Body of pancreas (tissue), 4 donors: ENCODE results near the gene SLC7A8. TPM values are rescaled to one million over a fixed set of nuclear protein-coding genes. Genes with fewer than 3 reads are reported as not detected.

Experiments
- ATAC-seq: fragments of 150-250 bp; one replicate; pipeline ENCODE4 v1.9.1; 2016
- DNase-seq, 4 donors: peaks; one replicate each; pipeline ENCODE4 v3.0.0-alpha.2; 2019
- H3K27ac ChIP-seq, 4 donors: fragments of 200-600 bp; sonication (generic); 1 replicate in 3 of 4; 2 replicates in 1 of 4; pipeline versions ENCODE4 v1.5.1 to v1.6.1; 2016 to 2019; ENCODE audit warnings: mild to moderate bottlenecking in 1 of 4, mixed read lengths in 1 of 4, moderate library complexity in 1 of 4
- H3K27me3 ChIP-seq, 2 donors: fragments of 200-600 bp; sonication (generic); one replicate each; pipeline ENCODE4 v1.6.0; 2016; ENCODE audit warnings: mild to moderate bottlenecking in 1 of 2
- H3K36me3 ChIP-seq, 2 donors: fragments of 200-600 bp; sonication (generic); replicated peaks in 1 of 2; 2 replicates each; pipeline ENCODE4 v1.5.1; 2016; ENCODE audit warnings: low read depth in 2 of 2; ENCODE audit not compliant: insufficient read depth in 1 of 2
- H3K4me1 ChIP-seq: fragments of 200-600 bp; sonication (generic); one replicate; pipeline ENCODE4 v1.6.0; 2016
- H3K4me3 ChIP-seq, 2 donors: fragments of 200-600 bp; sonication (generic); 1 replicate in 1 of 2; 2 replicates in 1 of 2; pipeline ENCODE4 v1.5.1; 2016 to 2019
- H3K9me3 ChIP-seq, 3 donors: fragments of 200-600 bp; sonication (generic); 1 replicate in 2 of 3; 2 replicates in 1 of 3; pipeline ENCODE4 v1.5.1; 2016
- POLR2A ChIP-seq, 3 donors: fragments of 450-650 bp; IDR thresholded peaks; one replicate each; pipeline ENCODE4 v1.6.1; 2016; ENCODE audit warnings: antibody characterized with exemption in 3 of 3, mild to moderate bottlenecking in 2 of 3
- WGBS, 2 donors: methylation state at CpG; one replicate each; pipeline ENCODE4 v1.1.5; 2017; 5-methylcytosine and 5-hydroxymethylcytosine counted together
- intact Hi-C: fragments of 100-400 bp; cut with DNase I; formaldehyde crosslinking; loops from one replicate; pipeline ENCODE4 v1.15.1; 2023
- total RNA-seq, 2 donors: library from RNA; depleted of rRNA; stranded (reverse); fragments of >200 nt; gene quantifications; one replicate each; pipeline ENCODE4 v1.1.0, GENCODE V29; 2016
- TF ChIP-seq, protein P1 (sequence below), 7 experiments: fragments of 450-650 bp in 4 of 7; fragments of 200-600 bp in 3 of 7; sonication (generic) in 3 of 7; IDR thresholded peaks; one replicate each; pipeline ENCODE4 v1.5.1; 2016 to 2019; ENCODE audit warnings: antibody characterized with exemption in 7 of 7

The SLC7A8 gene
- total RNA-seq, 2 donors from 2014 or later = 17.8 to 18.2 TPM

DNA sequence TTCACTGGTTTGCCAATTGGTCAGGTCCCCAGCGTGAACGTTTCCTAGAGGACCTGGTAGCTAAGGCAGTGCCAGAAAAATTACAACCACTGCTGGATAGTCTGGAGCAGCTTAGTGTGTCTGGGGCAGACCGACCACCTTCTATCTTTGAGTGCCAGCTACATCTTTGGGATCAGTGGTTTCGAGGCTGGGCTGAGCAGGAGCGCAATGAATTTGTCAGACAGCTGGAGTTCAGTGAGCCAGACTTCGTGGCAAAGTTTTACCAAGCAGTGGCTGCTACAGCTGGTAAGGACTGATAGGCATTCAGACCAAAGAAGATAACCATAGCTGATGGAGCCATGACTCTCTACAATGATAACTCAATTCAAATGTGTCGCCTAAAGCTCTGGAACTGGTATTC, 85.7 kb downstream of the SLC7A8 start:
- no peak for TF ChIP-seq POLR2A (IDR thresholded peaks at IDR 0.05)
- TF ChIP-seq, protein P1, sequence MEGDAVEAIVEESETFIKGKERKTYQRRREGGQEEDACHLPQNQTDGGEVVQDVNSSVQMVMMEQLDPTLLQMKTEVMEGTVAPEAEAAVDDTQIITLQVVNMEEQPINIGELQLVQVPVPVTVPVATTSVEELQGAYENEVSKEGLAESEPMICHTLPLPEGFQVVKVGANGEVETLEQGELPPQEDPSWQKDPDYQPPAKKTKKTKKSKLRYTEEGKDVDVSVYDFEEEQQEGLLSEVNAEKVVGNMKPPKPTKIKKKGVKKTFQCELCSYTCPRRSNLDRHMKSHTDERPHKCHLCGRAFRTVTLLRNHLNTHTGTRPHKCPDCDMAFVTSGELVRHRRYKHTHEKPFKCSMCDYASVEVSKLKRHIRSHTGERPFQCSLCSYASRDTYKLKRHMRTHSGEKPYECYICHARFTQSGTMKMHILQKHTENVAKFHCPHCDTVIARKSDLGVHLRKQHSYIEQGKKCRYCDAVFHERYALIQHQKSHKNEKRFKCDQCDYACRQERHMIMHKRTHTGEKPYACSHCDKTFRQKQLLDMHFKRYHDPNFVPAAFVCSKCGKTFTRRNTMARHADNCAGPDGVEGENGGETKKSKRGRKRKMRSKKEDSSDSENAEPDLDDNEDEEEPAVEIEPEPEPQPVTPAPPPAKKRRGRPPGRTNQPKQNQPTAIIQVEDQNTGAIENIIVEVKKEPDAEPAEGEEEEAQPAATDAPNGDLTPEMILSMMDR (IDR thresholded peaks at IDR 0.05) = no peak
- no peaks in the 10 kb centered on the region for H3K27me3 ChIP-seq
- intact Hi-C loops = no loop called here
- peaks cover 50% of the 10 kb centered on the region for H3K4me1 ChIP-seq
- no peak for ATAC-seq
- H3K36me3 ChIP-seq = no peaks in the 10 kb centered on the region
- DNase-seq = no peak
- H3K9me3 ChIP-seq = no peaks in the 10 kb centered on the region
- H3K4me3 ChIP-seq = no peak overlapping the region
- 76 to 78% methylated on average over 5 to 7 of the region's 7 CpGs for WGBS, 2 donors
- H3K27ac ChIP-seq = no peak overlapping the region

- intact Hi-C loops = no loop called here
- TF ChIP-seq POLR2A (IDR thresholded peaks at IDR 0.05) = peak; percentile 39 to 92 (median 88)
- TF ChIP-seq, protein P1 (IDR thresholded peaks at IDR 0.05) = no peak
- H3K27ac ChIP-seq = peak within 1 kb of the TSS; percentile 89 to 97 (median 97)
- H3K4me1 ChIP-seq = peaks cover 50% of the 10 kb centered on the region
- 0 to 3% methylated on average over 45 to 46 of the region's 46 CpGs for WGBS, 2 donors
- DNase-seq (peak; percentile 100), ATAC-seq (peak; percentile 95)
- H3K4me3 ChIP-seq = peak within 1 kb of the TSS; percentile 55 to 57
- no peaks in the 10 kb centered on the region for H3K9me3 ChIP-seq
- peaks cover 0 to 3% of the 10 kb centered on the region in 2 donors for H3K36me3 ChIP-seq
- H3K27me3 ChIP-seq = no peaks in the 10 kb centered on the region
Observed at GRCh38 chr14:23095196-23096108, 88.0 kb downstream of the SLC7A8 start, which contains the start of gene C14orf119. Gene C14orf119, plus strand, starts transcription at chr14:23095505. Its CDS starts 2,154 bp downstream, at chr14:23097659.

- Histone ChIP-seq H3K27ac (peak within 1 kb of the TSS; percentile 89 to 97 (median 97)), H3K36me3 (peaks cover 0 to 9% of the 10 kb centered on the region in 2 donors), H3K4me1 (peaks cover 48% of the 10 kb centered on the region), H3K4me3 (peak within 1 kb of the TSS; percentile 55 to 57), H3K9me3 (no peaks in the 10 kb centered on the region), H3K27me3 (no peaks in the 10 kb centered on the region)
- peak in 2 of 4 donors; percentile 74 to 78 for DNase-seq
- intact Hi-C loops = no loop called here
- ATAC-seq = peak; percentile 55
- TF ChIP-seq, protein P1 (IDR thresholded peaks at IDR 0.05) = peak in 2 of 7 experiments; percentile 0 to 1
- TF ChIP-seq POLR2A (IDR thresholded peaks at IDR 0.05) = peak; percentile 42 to 79 (median 69)
- 0% methylated on average over 15 to 55 of the region's 55 CpGs for WGBS, 2 donors
Observed at GRCh38 chr14:23094666-23095195, 88.7 kb downstream of the SLC7A8 start, which contains the start of gene ACIN1. Gene ACIN1, minus strand, starts transcription at chr14:23095136. Its CDS starts 24 bp downstream, at chr14:23095112.

- TF ChIP-seq, protein P1 (IDR thresholded peaks at IDR 0.05) = peak in 2 of 7 experiments; percentile 9 to 12
- no peak for TF ChIP-seq POLR2A (IDR thresholded peaks at IDR 0.05)
- Histone ChIP-seq H3K4me1 (peaks cover 41% of the 10 kb centered on the region), H3K27me3 (no peaks in the 10 kb centered on the region), H3K27ac (peak overlapping the region; percentile 89 to 97 (median 97)), H3K36me3 (peaks cover 0 to 14% of the 10 kb centered on the region in 2 donors), H3K9me3 (no peaks in the 10 kb centered on the region), H3K4me3 (peak overlapping the region; percentile 31 to 55)
- DNase-seq = no peak
- ATAC-seq = no peak
- 0 to 1% methylated on average over 14 of the region's 14 CpGs for WGBS, 2 donors
- intact Hi-C loops = no loop called here
Observed at GRCh38 chr14:23093991-23094665, 89.3 kb downstream of the SLC7A8 start.
